CD4-positive, CD25-positive, alpha-beta regulatory T cell (primary cell): Measurements from ENCODE around the gene CDH12. TPM values are rescaled to one million over a fixed set of nuclear protein-coding genes. Genes with fewer than 3 reads are reported as not detected.

Experiments
- ATAC-seq, 2 donors: fragments of 150-1000 bp; cut with Tn5 transposase; one replicate each; pipeline ENCODE4 v1.10.0; 2021; ENCODE audit warnings: low read depth in 2 of 2, moderate number of reproducible peaks in 2 of 2, moderate library complexity in 1 of 2
- DNase-seq, 3 donors: peaks; one replicate each; pipeline versions ENCODE4 v3.0.0 to v3.0.0-alpha.2; 2012 to 2022; ENCODE audit warnings: mixed read lengths in 1 of 3
- H3K27ac ChIP-seq: one replicate; pipeline ENCODE4 v1.7.0; 2013; ENCODE audit warnings: mild to moderate bottlenecking, low read length; ENCODE audit not compliant: insufficient read depth, poor library complexity, severe bottlenecking
- H3K27me3 ChIP-seq: one replicate; pipeline ENCODE4 v1.7.0; 2013; ENCODE audit warnings: low read length; ENCODE audit not compliant: control insufficient read depth, insufficient read depth
- H3K36me3 ChIP-seq: one replicate; pipeline ENCODE4 v1.7.0; 2013; ENCODE audit warnings: mild to moderate bottlenecking, low read length, moderate library complexity; ENCODE audit not compliant: control insufficient read depth, insufficient read depth
- H3K4me1 ChIP-seq: 2 replicates; pipeline ENCODE4 v1.7.0; 2013; ENCODE audit warnings: mild to moderate bottlenecking, low read length; ENCODE audit not compliant: insufficient read depth, control insufficient read depth, poor library complexity, severe bottlenecking
- H3K4me3 ChIP-seq: one replicate; pipeline ENCODE4 v1.7.0; 2013; ENCODE audit warnings: low read depth, mild to moderate bottlenecking, low read length, moderate library complexity
- H3K9me3 ChIP-seq, 2 experiments: 1 replicate in 1 of 2; 2 replicates in 1 of 2; pipeline ENCODE4 v1.7.0; 2013; ENCODE audit warnings: low read length in 2 of 2, mild to moderate bottlenecking in 1 of 2, moderate library complexity in 1 of 2; ENCODE audit not compliant: control insufficient read depth in 2 of 2
- H3K27ac Mint-ChIP-seq, 3 donors: one replicate each; pipeline ENCODE4 v1.8.0; 2020 to 2022; ENCODE audit warnings: mild to moderate bottlenecking in 3 of 3, mixed read lengths in 3 of 3, moderate library complexity in 2 of 3
- H3K27me3 Mint-ChIP-seq: one replicate; pipeline ENCODE4 v1.8.0; 2022; ENCODE audit warnings: mild to moderate bottlenecking, mixed read lengths
- H3K36me3 Mint-ChIP-seq: one replicate; pipeline ENCODE4 v1.8.0; 2020; ENCODE audit warnings: mixed read lengths
- H3K4me1 Mint-ChIP-seq, 4 donors: one replicate each; pipeline ENCODE4 v1.8.0; 2020 to 2022; ENCODE audit warnings: mixed read lengths in 4 of 4, mild to moderate bottlenecking in 1 of 4
- H3K4me3 Mint-ChIP-seq, 4 donors: one replicate each; pipeline ENCODE4 v1.8.0; 2020 to 2022; ENCODE audit warnings: mild to moderate bottlenecking in 4 of 4, mixed read lengths in 4 of 4, moderate library complexity in 3 of 4
- H3K9me3 Mint-ChIP-seq, 7 donors: one replicate each; pipeline ENCODE4 v1.8.0; 2020 to 2022; ENCODE audit warnings: mixed read lengths in 7 of 7, mild to moderate bottlenecking in 3 of 7, moderate library complexity in 2 of 7
- polyA plus RNA-seq, 4 donors: library from polyadenylated mRNA; unstranded; fragments of 300-500 nt; fragmentation: Illumina TruSeq; gene quantifications; one replicate each; pipeline ENCODE4 v1.2.3, GENCODE V29; 2021
- total RNA-seq: library from RNA; stranded (reverse); gene quantifications from one replicate; pipeline ENCODE4 v1.2.3, GENCODE V29; 2022

Gene CDH12
- total and polyA plus RNA-seq, 5 donors from 2014 or later: not detected

DNA sequence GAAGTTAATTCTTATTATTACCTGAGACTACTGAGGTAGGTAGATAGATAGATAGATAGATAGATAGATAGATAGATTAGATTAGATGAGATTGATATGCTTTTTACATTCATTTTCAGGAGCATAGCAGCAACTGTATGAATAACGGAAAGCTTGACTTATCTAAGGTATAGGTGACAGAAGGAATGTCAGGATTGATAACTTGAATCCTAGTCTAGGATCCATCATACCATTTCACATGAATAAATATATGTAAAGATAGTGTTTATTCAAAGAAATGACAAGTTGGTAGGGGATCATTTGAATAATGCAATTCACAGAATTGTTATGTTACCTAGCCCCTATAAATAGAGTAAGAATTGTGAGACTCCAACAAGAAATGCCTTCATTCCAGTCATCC, 1008.2 kb downstream of the CDH12 start:
- Mint-ChIP-seq H3K36me3 (no peaks in the 10 kb centered on the region), H3K9me3 (peaks cover 0 to 11% (median 4%) of the 10 kb centered on the region in 7 donors), H3K4me3 (no peak overlapping the region), H3K27me3 (no peaks in the 10 kb centered on the region), H3K27ac (no peak overlapping the region), H3K4me1 (no peaks in the 10 kb centered on the region)
- Histone ChIP-seq H3K4me3 (no peak overlapping the region), H3K9me3 (peaks cover 0 to 14% of the 10 kb centered on the region in 2 experiments), H3K36me3 (no peaks in the 10 kb centered on the region), H3K27ac (no peak overlapping the region), H3K27me3 (no peaks in the 10 kb centered on the region), H3K4me1 (no peaks in the 10 kb centered on the region)
- DNase-seq: no peak
- ATAC-seq: no peak

DNA sequence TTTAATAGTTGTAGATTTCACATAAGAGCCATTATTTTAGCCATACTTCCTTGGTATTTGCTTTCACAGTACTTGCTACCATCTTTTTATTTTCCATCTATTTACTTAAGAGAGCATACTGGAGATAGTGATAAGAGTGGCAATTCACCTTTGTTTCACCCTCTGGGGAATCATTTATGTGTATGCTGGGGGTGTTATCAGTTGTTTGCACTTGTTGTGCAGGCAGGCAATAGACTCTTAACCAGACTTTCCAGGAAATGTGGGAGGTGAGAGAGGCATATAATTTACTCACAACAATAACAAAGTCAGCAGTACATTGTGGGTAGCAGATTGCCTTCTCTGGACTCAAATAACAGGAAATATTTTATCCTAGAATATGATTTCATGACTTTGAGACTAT, 1018.3 kb downstream of the CDH12 start:
- H3K27me3 ChIP-seq: no peaks in the 10 kb centered on the region
- no peaks in the 10 kb centered on the region for H3K36me3 ChIP-seq
- H3K36me3 Mint-ChIP-seq: no peaks in the 10 kb centered on the region
- H3K4me3 Mint-ChIP-seq: peak overlapping the region in 1 of 4 donors; percentile 32
- H3K27me3 Mint-ChIP-seq: no peaks in the 10 kb centered on the region
- H3K9me3 ChIP-seq: peaks cover 3 to 5% of the 10 kb centered on the region in 2 experiments
- no peaks in the 10 kb centered on the region for H3K4me1 Mint-ChIP-seq
- H3K27ac Mint-ChIP-seq: no peak overlapping the region
- H3K27ac ChIP-seq: no peak overlapping the region
- H3K4me1 ChIP-seq: no peaks in the 10 kb centered on the region
- DNase-seq: no peak
- ATAC-seq: no peak
- H3K4me3 ChIP-seq: no peak overlapping the region
- peaks cover 1 to 17% (median 5%) of the 10 kb centered on the region in 7 donors for H3K9me3 Mint-ChIP-seq

GRCh38 chr5:21831145-21831787, 1021.9 kb downstream of the CDH12 start:
- H3K27me3 ChIP-seq: no peaks in the 10 kb centered on the region
- H3K27ac ChIP-seq: no peak overlapping the region
- Mint-ChIP-seq H3K27me3 (no peaks in the 10 kb centered on the region), H3K9me3 (peaks cover 0 to 12% (median 4%) of the 10 kb centered on the region in 7 donors), H3K4me3 (no peak overlapping the region), H3K4me1 (no peaks in the 10 kb centered on the region), H3K36me3 (no peaks in the 10 kb centered on the region), H3K27ac (no peak overlapping the region)
- H3K4me1 ChIP-seq: no peaks in the 10 kb centered on the region
- ATAC-seq (no peak), DNase-seq (no peak)
- H3K36me3 ChIP-seq: no peaks in the 10 kb centered on the region
- no peak overlapping the region for H3K4me3 ChIP-seq
- H3K9me3 ChIP-seq: peaks cover 2 to 3% of the 10 kb centered on the region in 2 experiments

GRCh38 chr5:21826884-21827283, 1026.3 kb downstream of the CDH12 start:
- H3K36me3 ChIP-seq: no peaks in the 10 kb centered on the region
- DNase-seq: no peak
- peaks cover 2 to 24% (median 8%) of the 10 kb centered on the region in 7 donors for H3K9me3 Mint-ChIP-seq
- H3K4me1 ChIP-seq: no peaks in the 10 kb centered on the region
- no peak overlapping the region for H3K27ac ChIP-seq
- ATAC-seq: no peak
- no peak overlapping the region for H3K27ac Mint-ChIP-seq
- peaks cover 0 to 3% of the 10 kb centered on the region in 2 experiments for H3K9me3 ChIP-seq
- no peaks in the 10 kb centered on the region for H3K27me3 Mint-ChIP-seq
- no peak overlapping the region for H3K4me3 ChIP-seq
- no peaks in the 10 kb centered on the region for H3K27me3 ChIP-seq
- H3K4me1 Mint-ChIP-seq: no peaks in the 10 kb centered on the region
- no peak overlapping the region for H3K4me3 Mint-ChIP-seq
- no peaks in the 10 kb centered on the region for H3K36me3 Mint-ChIP-seq

GRCh38 chr5:21823588-21823987, 1029.6 kb downstream of the CDH12 start:
- Mint-ChIP-seq H3K4me1 (no peaks in the 10 kb centered on the region), H3K27me3 (no peaks in the 10 kb centered on the region), H3K36me3 (no peaks in the 10 kb centered on the region), H3K4me3 (no peak overlapping the region), H3K9me3 (peaks cover 2 to 23% (median 9%) of the 10 kb centered on the region in 7 donors), H3K27ac (no peak overlapping the region)
- ATAC-seq (no peak), DNase-seq (no peak)
- H3K9me3 ChIP-seq: peaks cover 0 to 3% of the 10 kb centered on the region in 2 experiments
- no peak overlapping the region for H3K27ac ChIP-seq
- H3K27me3 ChIP-seq: no peaks in the 10 kb centered on the region
- H3K4me3 ChIP-seq: no peak overlapping the region
- no peaks in the 10 kb centered on the region for H3K4me1 ChIP-seq
- no peaks in the 10 kb centered on the region for H3K36me3 ChIP-seq

DNA sequence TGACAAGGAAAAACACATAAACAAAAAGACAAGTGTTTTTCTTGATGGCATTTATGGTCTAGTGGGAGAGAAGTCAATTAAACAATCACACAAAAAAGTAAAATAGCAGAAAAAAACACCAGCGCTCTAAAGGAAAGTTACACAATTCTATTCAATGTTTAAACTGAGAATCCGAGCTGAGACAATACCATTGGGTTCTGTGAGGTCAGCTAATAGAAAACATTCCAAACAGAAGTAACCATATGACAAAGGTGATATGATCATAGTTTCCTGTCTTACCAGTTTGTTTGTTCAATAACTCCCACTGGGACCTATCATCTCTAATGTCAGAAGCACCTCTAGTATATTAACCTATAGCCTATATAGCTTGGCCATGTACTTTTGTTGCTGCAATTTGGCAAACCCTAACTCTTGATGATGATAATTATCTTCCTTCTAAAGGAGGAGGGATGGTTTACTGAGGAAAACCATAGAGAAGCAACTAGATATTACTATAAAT, 1030.0 kb downstream of the CDH12 start:
- no peaks in the 10 kb centered on the region for H3K27me3 Mint-ChIP-seq
- no peak for ATAC-seq

GRCh38 chr5:21820527-21820926, 1032.6 kb downstream of the CDH12 start:
- DNase-seq: no peak
- Histone ChIP-seq H3K4me1 (no peaks in the 10 kb centered on the region), H3K9me3 (peaks cover 0 to 1% of the 10 kb centered on the region in 2 experiments), H3K27me3 (no peaks in the 10 kb centered on the region), H3K36me3 (no peaks in the 10 kb centered on the region), H3K4me3 (no peak overlapping the region), H3K27ac (no peak overlapping the region)
- H3K27me3 Mint-ChIP-seq: no peaks in the 10 kb centered on the region
- no peaks in the 10 kb centered on the region for H3K36me3 Mint-ChIP-seq
- H3K4me1 Mint-ChIP-seq: no peaks in the 10 kb centered on the region
- peaks cover 0 to 17% (median 7%) of the 10 kb centered on the region in 7 donors for H3K9me3 Mint-ChIP-seq
- no peak overlapping the region for H3K27ac Mint-ChIP-seq
- no peak for ATAC-seq
- H3K4me3 Mint-ChIP-seq: no peak overlapping the region

More for the DNA sequence above, 1030.0 kb downstream of the CDH12 start:
- Mint-ChIP-seq H3K4me1 (no peaks in the 10 kb centered on the region), H3K27ac (no peak overlapping the region), H3K4me3 (no peak overlapping the region), H3K9me3 (peaks cover 2 to 23% (median 6%) of the 10 kb centered on the region in 7 donors), H3K36me3 (no peaks in the 10 kb centered on the region)
- Histone ChIP-seq H3K27ac (no peak overlapping the region), H3K36me3 (no peaks in the 10 kb centered on the region), H3K9me3 (peaks cover 0 to 3% of the 10 kb centered on the region in 2 experiments), H3K4me3 (no peak overlapping the region), H3K27me3 (no peaks in the 10 kb centered on the region), H3K4me1 (no peaks in the 10 kb centered on the region)
- DNase-seq: no peak

GRCh38 chr5:21818370-21818720, 1034.8 kb downstream of the CDH12 start:
- ATAC-seq: no peak
- H3K27ac ChIP-seq: no peak overlapping the region

More at GRCh38 chr5:21818370-21818720, 1034.8 kb downstream of the CDH12 start:
- Mint-ChIP-seq H3K27ac (no peak overlapping the region), H3K27me3 (no peaks in the 10 kb centered on the region), H3K9me3 (peaks cover 0 to 7% (median 4%) of the 10 kb centered on the region in 7 donors), H3K4me3 (no peak overlapping the region), H3K36me3 (no peaks in the 10 kb centered on the region), H3K4me1 (no peaks in the 10 kb centered on the region)
- Histone ChIP-seq H3K4me3 (no peak overlapping the region), H3K27me3 (no peaks in the 10 kb centered on the region), H3K4me1 (no peaks in the 10 kb centered on the region), H3K9me3 (no peaks in the 10 kb centered on the region), H3K36me3 (no peaks in the 10 kb centered on the region)
- DNase-seq: no peak
